Stimulated activated CD4-positive, alpha-beta T cell treated with anti-CD3 and anti-CD28 coated beads, Interleukin-12 subunit alpha, Interleukin-12 subunit beta, amount 100 ng/mL, for 4 hours (primary cell): ENCODE results near the gene PTPRN2.

Experiments used
- DNase-seq: peaks from one replicate; pipeline ENCODE4 v3.0.0-alpha.2; 2020

Gene PTPRN2

GRCh38 chr7:158016180-158017097, 571.2 kb downstream of the PTPRN2 start:
- no peak for DNase-seq

- DNase-seq = no peak
Measured at GRCh38 chr7:158015403-158016179, 572.0 kb downstream of the PTPRN2 start.

GRCh38 chr7:158014976-158015375, 572.6 kb downstream of the PTPRN2 start:
- no peak for DNase-seq

- DNase-seq = no peak
Measured at GRCh38 chr7:158013085-158013668, 574.4 kb downstream of the PTPRN2 start.

- DNase-seq = no peak
Measured at GRCh38 chr7:158011941-158012340, 575.7 kb downstream of the PTPRN2 start.

GRCh38 chr7:158010961-158011693, 576.5 kb downstream of the PTPRN2 start:
- no peak for DNase-seq

- no peak for DNase-seq
Measured at GRCh38 chr7:158009886-158010285, 577.7 kb downstream of the PTPRN2 start.

- DNase-seq = no peak
Measured at GRCh38 chr7:158008267-158008666, 579.4 kb downstream of the PTPRN2 start.

GRCh38 chr7:158007697-158008257, 579.8 kb downstream of the PTPRN2 start:
- no peak for DNase-seq

- no peak for DNase-seq
Measured at GRCh38 chr7:158006841-158007696, 580.6 kb downstream of the PTPRN2 start.

- DNase-seq = no peak
Measured at GRCh38 chr7:158005531-158005930, 582.1 kb downstream of the PTPRN2 start.

- DNase-seq = no peak
Measured at GRCh38 chr7:158004123-158004490, 583.5 kb downstream of the PTPRN2 start.

GRCh38 chr7:158003441-158004122, 584.0 kb downstream of the PTPRN2 start:
- DNase-seq = no peak

- no peak for DNase-seq
Measured at GRCh38 chr7:158002486-158003080, 585.0 kb downstream of the PTPRN2 start.

- no peak for DNase-seq
Measured at GRCh38 chr7:158001621-158002320, 585.9 kb downstream of the PTPRN2 start.

GRCh38 chr7:158001003-158001402, 586.6 kb downstream of the PTPRN2 start:
- DNase-seq = no peak

- no peak for DNase-seq
Measured at GRCh38 chr7:158000160-158000559, 587.5 kb downstream of the PTPRN2 start.

- DNase-seq = no peak
Measured at GRCh38 chr7:157998884-157999552, 588.6 kb downstream of the PTPRN2 start.

GRCh38 chr7:157997471-157997870, 590.2 kb downstream of the PTPRN2 start:
- no peak for DNase-seq
